LNCaP clone FGC (cell line): Measurements from ENCODE around the gene PAPPA.

Source experiments
- DNase-seq: peaks from one replicate; pipeline ENCODE4 v3.0.0-alpha.2; 2011; ENCODE audit warnings: low read depth
- H3K4me3 ChIP-seq: 2 replicates; pipeline ENCODE4 v1.5.1; 2011; ENCODE audit warnings: mild to moderate bottlenecking, low read depth, low read length, control low read depth
- TF ChIP-seq, protein P1 (sequence below): IDR thresholded peaks from 2 replicates; pipeline ENCODE4 v1.5.1; 2012; ENCODE audit warnings: mild to moderate bottlenecking; ENCODE audit not compliant: control insufficient read depth, insufficient read depth; ENCODE audit errors: extremely low read depth

The PAPPA gene

GRCh38 chr9:116238225-116238624 lies 84.6 kb downstream of the PAPPA start:
- H3K4me3 ChIP-seq: no peak overlapping the region
- DNase-seq: no peak
- TF ChIP-seq, protein P1, sequence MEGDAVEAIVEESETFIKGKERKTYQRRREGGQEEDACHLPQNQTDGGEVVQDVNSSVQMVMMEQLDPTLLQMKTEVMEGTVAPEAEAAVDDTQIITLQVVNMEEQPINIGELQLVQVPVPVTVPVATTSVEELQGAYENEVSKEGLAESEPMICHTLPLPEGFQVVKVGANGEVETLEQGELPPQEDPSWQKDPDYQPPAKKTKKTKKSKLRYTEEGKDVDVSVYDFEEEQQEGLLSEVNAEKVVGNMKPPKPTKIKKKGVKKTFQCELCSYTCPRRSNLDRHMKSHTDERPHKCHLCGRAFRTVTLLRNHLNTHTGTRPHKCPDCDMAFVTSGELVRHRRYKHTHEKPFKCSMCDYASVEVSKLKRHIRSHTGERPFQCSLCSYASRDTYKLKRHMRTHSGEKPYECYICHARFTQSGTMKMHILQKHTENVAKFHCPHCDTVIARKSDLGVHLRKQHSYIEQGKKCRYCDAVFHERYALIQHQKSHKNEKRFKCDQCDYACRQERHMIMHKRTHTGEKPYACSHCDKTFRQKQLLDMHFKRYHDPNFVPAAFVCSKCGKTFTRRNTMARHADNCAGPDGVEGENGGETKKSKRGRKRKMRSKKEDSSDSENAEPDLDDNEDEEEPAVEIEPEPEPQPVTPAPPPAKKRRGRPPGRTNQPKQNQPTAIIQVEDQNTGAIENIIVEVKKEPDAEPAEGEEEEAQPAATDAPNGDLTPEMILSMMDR: no peak

GRCh38 chr9:116238776-116239340 lies 85.3 kb downstream of the PAPPA start:
- no peak for DNase-seq
- TF ChIP-seq, protein P1: no peak
- no peak overlapping the region for H3K4me3 ChIP-seq

- DNase-seq: no peak
- no peak overlapping the region for H3K4me3 ChIP-seq
- TF ChIP-seq, protein P1: no peak
These were observed 90.1 kb downstream of the PAPPA start for GRCh38 chr9:116243708-116244107.

- no peak for DNase-seq
- no peak overlapping the region for H3K4me3 ChIP-seq
- TF ChIP-seq, protein P1: no peak
These were observed 93.7 kb downstream of the PAPPA start for GRCh38 chr9:116247284-116247683.

DNA sequence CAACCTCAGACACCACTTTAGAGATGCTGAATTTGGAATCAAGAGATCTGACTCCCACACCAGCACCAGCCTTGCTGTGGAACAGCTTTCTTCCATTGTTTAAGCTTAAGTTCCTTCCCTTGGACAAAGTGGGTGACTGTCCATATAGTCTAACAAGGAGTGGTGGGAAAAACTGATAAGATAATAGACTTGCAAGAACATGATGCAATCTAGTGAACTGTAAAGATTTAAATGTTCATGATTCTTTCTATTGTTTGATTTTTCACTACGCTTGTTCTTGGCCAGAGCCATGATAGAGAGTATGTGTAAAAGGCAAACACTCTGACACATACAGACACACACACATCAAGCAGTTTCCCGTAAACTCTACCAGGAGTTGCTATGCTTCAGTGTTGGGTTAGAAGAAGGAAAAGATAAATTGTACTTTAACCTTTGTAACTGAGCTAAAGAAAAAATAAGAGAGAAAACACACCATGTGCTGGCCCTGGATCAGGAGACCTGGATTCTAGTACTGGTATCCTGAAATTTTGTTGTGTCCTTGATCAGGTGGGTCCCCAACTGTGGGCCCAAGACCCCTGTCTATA lies 94.3 kb downstream of the PAPPA start:
- TF ChIP-seq, protein P1: no peak
- DNase-seq: no peak
- no peak overlapping the region for H3K4me3 ChIP-seq

GRCh38 chr9:116250891-116251290 lies 97.3 kb downstream of the PAPPA start:
- H3K4me3 ChIP-seq: no peak overlapping the region
- no peak for DNase-seq
- TF ChIP-seq, protein P1: no peak

DNA sequence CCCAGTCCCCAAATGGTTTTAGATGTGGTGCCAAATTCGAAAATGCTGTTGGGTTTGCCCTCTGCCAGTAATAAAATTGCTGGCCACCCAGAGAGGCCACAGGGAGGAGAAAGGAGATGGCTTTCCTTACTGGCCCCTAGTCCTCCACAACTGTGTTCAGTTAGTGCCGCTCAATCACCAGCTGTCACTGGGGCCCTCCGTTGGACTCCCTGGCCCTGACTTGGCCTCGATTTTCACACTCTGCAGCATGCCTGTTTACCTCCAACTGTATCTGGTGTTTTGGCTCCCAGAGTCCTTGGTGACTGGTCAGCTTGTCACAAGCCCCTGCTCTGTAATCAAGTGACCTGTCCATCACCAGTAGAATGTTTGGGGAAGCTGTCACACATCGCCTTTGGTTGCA lies 97.8 kb downstream of the PAPPA start:
- TF ChIP-seq, protein P1: no peak
- H3K4me3 ChIP-seq: no peak overlapping the region
- no peak for DNase-seq
